ENCODE data around the gene KCNF1.
A peak's percentile ranks its signal among the peaks of the same experiment; 100 is the strongest.

Gene KCNF1

DNA sequence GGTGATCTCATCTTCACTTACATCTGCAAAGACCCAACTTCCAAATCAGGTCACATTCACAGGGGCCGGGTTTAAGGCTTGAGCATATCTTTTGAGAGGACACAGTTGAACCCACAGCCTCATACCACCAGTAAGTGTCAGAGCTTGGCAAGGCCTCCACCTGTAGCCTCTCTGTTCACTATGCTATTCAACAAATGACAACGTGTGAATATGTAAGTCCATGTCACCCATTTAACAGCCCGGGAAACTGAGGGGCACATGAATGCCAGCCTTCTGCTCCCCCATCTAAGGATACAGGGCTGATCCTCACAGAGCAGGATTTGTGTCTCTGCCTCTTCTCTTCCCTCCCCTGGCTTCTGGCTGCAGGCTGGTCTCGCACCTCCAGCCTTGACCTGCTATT lies 3.5 kb upstream of the KCNF1 start:
- TF ChIP-seq CTCF (IDR thresholded peaks at IDR 0.05; ENCODE audit: insufficient read depth, low read depth, low read length, missing control alignments): no peak
- no peak overlapping the region for H3K4me3 ChIP-seq (ENCODE audit: low read length)
- DNase-seq (ENCODE audit: low read depth): no peak

GRCh38 chr2:10909050-10909995 lies 2.4 kb upstream of the KCNF1 start:
- H3K4me3 ChIP-seq (ENCODE audit: low read length): no peak overlapping the region
- DNase-seq (ENCODE audit: low read depth): no peak
- TF ChIP-seq CTCF (IDR thresholded peaks at IDR 0.05; ENCODE audit: insufficient read depth, low read depth, low read length, missing control alignments): peak; percentile 38

DNA sequence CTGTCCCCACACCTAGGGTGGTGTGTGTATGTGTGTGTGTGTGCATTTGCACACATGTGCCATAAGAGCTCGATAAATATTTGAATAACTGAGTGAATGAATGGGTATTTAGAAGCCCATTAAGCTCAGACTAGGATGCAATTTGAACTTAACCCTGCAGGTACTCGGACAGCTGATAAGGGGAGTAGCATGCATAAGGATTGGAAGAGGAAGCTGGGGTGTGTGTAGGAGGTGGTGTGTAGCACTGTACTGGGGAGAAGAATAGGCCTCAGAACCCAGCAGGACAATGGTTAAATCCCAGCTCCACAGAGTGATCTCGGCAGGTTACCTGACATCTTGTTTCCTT lies 1.8 kb upstream of the KCNF1 start:
- no peak for TF ChIP-seq CTCF (IDR thresholded peaks at IDR 0.05; ENCODE audit: insufficient read depth, low read depth, low read length, missing control alignments)
- no peak for DNase-seq (ENCODE audit: low read depth)
- no peak overlapping the region for H3K4me3 ChIP-seq (ENCODE audit: low read length)

DNA sequence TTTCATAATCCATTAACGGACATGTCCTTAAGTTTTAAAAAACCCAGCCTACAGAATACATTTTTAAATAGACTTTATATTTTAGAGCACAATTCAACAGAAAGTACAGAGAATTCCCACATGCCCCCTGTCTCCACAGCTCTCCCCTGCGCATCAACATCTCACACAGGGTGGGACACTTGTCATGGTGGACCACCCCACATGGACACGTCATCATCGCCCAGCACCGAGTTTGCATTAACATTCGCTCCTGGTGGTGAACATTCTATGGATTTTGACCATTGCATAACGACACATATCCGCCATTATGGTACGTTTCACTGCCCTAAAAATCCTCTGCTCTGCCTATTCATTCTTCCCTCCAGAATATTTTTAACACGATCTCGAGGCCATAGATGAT lies 1.1 kb upstream of the KCNF1 start:
- DNase-seq (ENCODE audit: low read depth): no peak
- TF ChIP-seq CTCF (IDR thresholded peaks at IDR 0.05; ENCODE audit: insufficient read depth, low read depth, low read length, missing control alignments): no peak
- H3K4me3 ChIP-seq (ENCODE audit: low read length): no peak overlapping the region

DNA sequence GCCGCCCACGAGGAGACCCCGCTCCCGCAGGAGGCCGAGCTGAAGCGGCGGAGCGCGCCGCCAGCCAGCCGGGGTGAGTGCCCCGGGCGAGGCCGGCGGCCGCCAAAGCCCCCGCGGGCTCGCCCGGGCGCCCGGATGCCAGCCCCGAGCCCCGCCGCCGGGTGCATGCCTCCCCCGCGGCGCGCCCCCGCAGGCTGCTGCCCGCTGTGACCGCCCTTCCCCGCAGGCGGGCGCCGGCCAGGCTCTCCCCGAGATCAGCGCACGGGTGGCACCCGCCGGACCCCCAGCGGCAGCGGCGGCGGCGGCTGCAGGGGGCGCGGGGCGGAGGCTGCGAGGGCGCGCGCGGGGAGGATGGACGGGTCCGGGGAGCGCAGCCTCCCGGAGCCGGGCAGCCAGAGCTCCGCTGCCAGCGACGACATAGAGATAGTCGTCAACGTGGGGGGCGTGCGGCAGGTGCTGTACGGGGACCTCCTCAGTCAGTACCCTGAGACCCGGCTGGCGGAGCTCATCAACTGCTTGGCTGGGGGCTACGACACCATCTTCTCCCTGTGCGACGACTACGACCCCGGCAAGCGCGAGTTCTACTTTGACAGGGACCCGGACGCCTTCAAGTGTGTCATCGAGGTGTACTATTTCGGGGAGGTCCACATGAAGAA lies 470 bp downstream of the KCNF1 start:
- no peak for DNase-seq (ENCODE audit: low read depth)
- peak overlapping the region; percentile 13 for H3K4me3 ChIP-seq (ENCODE audit: low read length)
- TF ChIP-seq CTCF (IDR thresholded peaks at IDR 0.05; ENCODE audit: insufficient read depth, low read depth, low read length, missing control alignments): no peak

- no peak for TF ChIP-seq CTCF (IDR thresholded peaks at IDR 0.05; ENCODE audit: insufficient read depth, low read depth, low read length, missing control alignments)
- DNase-seq (ENCODE audit: low read depth): no peak
- H3K4me3 ChIP-seq (ENCODE audit: low read length): no peak overlapping the region
Observed at GRCh38 chr2:10912796-10913455, 1.2 kb downstream of the KCNF1 start.

Data from epithelial cell of esophagus (primary cell).